MM.1S (cell line): Measurements from ENCODE around the gene S1PR1.

Experiments used
- CTCF ChIP-seq: fragments of 300-600 bp; sonication (generic); IDR thresholded peaks from 2 replicates; pipeline ENCODE4 v1.5.1; 2016; ENCODE audit warnings: antibody characterized with exemption, low read length, mixed read lengths
- EZH2 ChIP-seq: fragments of 300-600 bp; sonication (generic); optimal IDR thresholded peaks from 2 replicates; pipeline ENCODE3; 2017; ENCODE audit warnings: low read depth, mild to moderate bottlenecking, antibody characterized with exemption, low read length, mixed read lengths
- EZH2phosphoT487 ChIP-seq: fragments of 300-600 bp; sonication (generic); IDR thresholded peaks from 2 replicates; pipeline ENCODE4 v1.6.1; 2018; ENCODE audit warnings: antibody characterized with exemption, low read length

GRCh38 chr1:101221945-101222429 is 14.8 kb upstream of the S1PR1 start:
- TF ChIP-seq EZH2 (no peak), CTCF (no peak), EZH2phosphoT487 (no peak)
